GM04504 (cell line): ENCODE measurements around the gene RNF114.
A peak's percentile ranks its signal among the peaks of the same experiment; 100 is the strongest.
"Not testable (repeated sequence)": the region's sequence is repeated elsewhere in the genome, so short reads cannot be mapped to it uniquely, and the experiment has no call there.

Experiments
- DNase-seq: peaks from one replicate; pipeline ENCODE4 v3.0.0-alpha.2; 2012; ENCODE audit warnings: low read depth

The RNF114 gene

GRCh38 chr20:49985617-49986016, 49.4 kb downstream of the RNF114 start:
- DNase-seq = no peak

DNA sequence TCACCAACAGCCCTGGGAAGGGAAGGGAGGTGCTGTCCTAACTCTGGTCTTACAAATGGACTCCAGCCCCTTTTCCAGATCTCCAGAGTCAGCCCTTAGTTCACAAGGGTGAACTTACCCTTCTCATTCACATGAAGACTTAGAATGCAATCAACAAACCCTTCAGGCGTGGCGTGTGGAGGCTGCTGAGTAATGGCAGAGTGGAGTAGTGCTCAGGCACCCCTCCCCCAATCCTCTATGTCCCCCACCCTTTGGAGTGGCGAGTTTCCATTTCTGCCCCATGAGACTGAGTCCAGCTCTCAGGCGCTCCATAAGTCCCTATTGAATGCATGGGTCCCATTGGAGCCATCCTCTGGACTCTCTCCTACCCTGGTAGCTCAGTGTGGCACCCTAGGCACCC, 49.9 kb downstream of the RNF114 start:
- DNase-seq = no peak

GRCh38 chr20:49987015-49987867, 51.0 kb downstream of the RNF114 start:
- DNase-seq = no peak

DNA sequence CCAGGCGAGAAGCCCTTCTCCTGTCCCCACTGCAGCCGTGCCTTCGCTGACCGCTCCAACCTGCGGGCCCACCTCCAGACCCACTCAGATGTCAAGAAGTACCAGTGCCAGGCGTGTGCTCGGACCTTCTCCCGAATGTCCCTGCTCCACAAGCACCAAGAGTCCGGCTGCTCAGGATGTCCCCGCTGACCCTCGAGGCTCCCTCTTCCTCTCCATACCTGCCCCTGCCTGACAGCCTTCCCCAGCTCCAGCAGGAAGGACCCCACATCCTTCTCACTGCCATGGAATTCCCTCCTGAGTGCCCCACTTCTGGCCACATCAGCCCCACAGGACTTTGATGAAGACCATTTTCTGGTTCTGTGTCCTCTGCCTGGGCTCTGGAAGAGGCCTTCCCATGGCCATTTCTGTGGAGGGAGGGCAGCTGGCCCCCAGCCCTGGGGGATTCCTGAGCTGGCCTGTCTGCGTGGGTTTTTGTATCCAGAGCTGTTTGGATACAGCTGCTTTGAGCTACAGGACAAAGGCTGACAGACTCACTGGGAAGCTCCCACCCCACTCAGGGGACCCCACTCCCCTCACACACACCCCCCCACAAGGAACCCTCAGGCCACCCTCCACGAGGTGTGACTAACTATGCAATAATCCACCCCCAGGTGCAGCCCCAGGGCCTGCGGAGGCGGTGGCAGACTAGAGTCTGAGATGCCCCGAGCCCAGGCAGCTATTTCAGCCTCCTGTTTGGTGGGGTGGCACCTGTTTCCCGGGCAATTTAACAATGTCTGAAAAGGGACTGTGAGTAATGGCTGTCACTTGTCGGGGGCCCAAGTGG, 51.9 kb downstream of the RNF114 start:
- DNase-seq = no peak

DNA sequence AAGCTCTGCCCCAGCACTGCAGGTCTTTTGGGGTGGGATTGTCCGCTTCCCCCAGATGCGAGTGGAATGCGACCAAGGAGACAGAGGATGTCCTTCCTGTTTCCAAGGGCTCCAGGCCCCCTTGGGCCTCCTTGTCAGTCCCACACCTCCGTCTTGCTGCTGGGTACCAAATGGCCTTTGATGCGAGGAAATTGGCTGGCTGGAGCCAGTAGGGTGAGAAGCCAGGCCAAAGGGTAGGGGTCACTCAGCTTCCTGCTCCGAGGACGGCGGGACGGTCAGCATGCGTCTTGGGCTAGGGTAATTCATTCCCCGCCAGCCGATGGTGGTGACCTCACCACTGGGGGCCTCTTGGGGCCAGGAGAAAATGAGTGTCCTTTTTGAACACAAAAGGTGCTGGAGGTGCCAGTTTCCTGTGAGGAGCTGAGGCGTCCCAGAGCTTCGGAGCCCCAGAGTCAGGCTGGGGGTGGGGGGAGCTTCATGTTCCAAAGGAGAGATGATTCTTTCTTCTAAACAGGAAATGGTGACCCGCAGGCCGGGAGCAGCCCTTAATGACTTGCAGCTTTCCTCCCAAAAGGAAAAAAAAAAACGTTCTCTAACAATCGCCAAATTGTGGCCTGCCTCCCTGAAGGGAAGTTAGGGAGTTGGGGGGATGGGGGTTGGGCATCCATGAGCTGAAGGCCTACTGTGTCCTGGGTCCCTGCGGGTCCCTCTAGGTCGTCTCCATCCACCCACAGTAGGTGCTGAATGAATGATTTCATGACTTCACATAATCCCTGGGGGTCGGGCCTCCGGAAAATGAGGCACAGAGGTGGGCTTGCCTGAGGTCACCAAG, 53.3 kb downstream of the RNF114 start:
- peak; percentile 80 for DNase-seq

DNA sequence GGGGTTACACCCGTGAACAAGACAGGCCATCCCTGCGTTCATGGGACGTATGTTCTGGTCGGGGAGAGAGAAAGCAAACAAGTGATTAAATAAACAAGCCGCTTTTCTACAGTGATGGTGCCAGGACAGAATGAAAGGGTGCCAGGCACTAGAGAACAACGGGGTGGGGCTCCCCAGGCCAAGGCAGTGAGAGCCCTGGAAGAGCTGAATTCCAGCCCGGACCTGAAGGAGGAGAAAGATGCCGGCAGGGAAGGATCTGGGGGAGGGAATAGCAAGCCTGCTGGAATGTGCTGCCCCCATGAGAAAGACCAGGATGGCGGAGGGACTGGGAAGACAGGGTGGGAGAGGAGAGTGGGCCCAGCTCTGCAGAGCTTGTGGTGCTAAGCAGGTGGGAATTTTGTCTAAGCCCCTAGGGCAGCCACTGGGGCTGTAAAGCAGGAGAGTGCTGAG, 54.1 kb downstream of the RNF114 start:
- DNase-seq = no peak

GRCh38 chr20:49993301-49993751, 57.1 kb downstream of the RNF114 start:
- no peak for DNase-seq

- no peak for DNase-seq
These were observed 59.4 kb downstream of the RNF114 start for GRCh38 chr20:49995586-49995985.

- DNase-seq = not testable (repeated sequence)
These were observed 62.4 kb downstream of the RNF114 start for GRCh38 chr20:49998478-49999188.

DNA sequence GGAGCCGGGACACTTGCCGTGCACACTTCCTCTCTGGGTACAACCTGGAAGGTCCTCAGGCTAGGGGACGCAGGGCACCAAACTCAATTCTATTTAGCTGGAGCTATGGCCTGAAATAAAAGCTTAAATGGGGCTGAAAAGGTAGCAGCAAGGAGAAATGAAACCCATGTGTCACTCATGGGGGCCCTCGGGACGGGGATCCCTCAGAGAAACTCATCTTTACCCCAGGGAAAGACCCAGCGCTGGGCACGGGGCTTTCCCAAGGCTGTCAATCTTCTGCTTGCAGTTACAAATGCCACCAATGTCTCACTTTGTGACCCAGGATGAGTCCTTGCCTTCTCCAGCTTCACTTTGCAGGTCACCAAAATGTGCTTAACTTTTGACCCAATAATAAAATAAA, 63.1 kb downstream of the RNF114 start:
- DNase-seq = no peak

GRCh38 chr20:50000548-50001222, 64.5 kb downstream of the RNF114 start:
- DNase-seq = not testable (repeated sequence)

DNA sequence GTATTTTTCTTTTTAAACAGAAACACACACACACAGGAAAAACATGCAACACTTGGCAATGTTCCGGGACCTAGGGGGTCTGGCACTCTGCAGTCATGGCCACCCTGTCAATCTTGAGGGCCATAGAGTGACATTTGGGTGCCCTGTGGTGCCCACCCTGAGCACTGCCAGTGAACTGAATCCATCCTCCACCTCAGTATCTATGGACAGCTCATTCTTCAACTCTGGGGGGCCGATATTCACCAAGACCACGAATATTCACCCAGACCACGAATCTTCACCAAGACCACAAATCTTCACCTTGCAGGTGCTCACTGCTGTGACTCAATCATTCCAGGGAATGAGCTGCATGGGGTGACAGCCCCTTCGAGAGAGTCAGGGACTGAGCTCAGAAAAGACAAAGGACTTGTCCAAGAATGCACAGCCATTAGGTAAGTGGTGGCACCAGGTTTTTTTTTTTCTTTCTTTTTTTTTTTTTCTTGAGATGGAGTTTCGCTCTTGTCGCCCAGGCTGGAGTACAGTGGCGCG, 65.7 kb downstream of the RNF114 start:
- DNase-seq = no peak

GRCh38 chr20:50003253-50003656, 67.1 kb downstream of the RNF114 start:
- peak; percentile 59 for DNase-seq
